ENCODE results near the gene PIEZO1. TPM values are rescaled to one million over a fixed set of nuclear protein-coding genes. Genes with fewer than 3 reads are reported as not detected.

PIEZO1 gene
- total and polyA plus RNA-seq, 9 of the 15 experiments (the other 6 are each of a cell fraction or from before 2014, with no cell fraction given) = 3.6 to 432 (median 131) TPM

DNA sequence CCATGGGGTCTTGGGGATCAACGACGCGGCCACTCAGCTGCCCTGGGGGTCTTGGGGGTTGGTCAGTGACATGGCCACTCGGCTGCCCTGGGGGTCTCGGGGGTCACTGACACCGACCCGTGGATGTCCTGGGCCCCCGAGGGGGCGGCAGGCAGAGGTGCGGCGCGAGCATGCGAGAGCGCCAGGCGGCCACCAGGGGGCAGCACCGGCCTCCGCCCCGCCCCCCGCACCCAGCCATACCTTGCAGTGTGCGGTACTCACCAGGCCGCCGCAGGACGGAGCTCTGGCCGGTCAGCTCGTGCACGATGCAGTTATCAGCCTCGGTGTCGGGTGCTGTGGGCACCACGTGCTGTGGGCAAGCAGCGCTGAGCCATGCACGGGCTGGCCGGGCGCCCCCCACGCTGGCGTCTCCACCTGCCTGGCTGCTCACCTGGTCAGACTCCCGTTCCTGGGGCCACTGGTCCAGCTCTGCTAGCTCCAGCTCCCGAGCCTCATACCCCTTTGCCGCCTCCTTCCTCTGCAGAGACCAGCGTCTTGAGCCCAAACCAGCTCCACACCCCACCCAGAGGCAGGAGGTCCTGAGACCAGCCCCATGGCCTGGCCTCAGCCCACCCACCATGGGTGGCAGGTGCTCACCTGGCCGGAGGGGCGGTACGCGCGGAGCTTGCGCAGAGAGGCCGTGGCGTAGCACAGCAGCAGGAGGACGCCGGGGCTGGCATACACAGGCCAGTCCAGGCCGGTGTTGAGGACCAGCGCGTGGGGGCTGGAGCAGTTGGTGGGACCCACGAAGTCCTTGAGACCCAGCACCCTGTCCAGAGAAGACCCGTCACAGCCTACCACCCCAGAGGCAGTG lies 47.5 kb downstream of the PIEZO1 start (continued):
- no peak for TF ChIP-seq ZNF57 (CRISPR knock-in tag; IDR thresholded peaks at IDR 0.05)
- TF ChIP-seq DPF2 (IDR thresholded peaks at IDR 0.05) = no peak; the same call in 1 of the 2 replicates
- no peak for TF ChIP-seq MTA1 (IDR thresholded peaks at IDR 0.05; ENCODE audit: borderline replicate concordance)
- no peak for TF ChIP-seq KLF6 (CRISPR knock-in tag; IDR thresholded peaks at IDR 0.05; ENCODE audit: borderline replicate concordance)
- no peak for TF ChIP-seq ZNF124 (CRISPR knock-in tag; IDR thresholded peaks at IDR 0.05)
- no peak for TF ChIP-seq ZNF143 (CRISPR knock-in tag; IDR thresholded peaks at IDR 0.05)
- TF ChIP-seq, protein P1, sequence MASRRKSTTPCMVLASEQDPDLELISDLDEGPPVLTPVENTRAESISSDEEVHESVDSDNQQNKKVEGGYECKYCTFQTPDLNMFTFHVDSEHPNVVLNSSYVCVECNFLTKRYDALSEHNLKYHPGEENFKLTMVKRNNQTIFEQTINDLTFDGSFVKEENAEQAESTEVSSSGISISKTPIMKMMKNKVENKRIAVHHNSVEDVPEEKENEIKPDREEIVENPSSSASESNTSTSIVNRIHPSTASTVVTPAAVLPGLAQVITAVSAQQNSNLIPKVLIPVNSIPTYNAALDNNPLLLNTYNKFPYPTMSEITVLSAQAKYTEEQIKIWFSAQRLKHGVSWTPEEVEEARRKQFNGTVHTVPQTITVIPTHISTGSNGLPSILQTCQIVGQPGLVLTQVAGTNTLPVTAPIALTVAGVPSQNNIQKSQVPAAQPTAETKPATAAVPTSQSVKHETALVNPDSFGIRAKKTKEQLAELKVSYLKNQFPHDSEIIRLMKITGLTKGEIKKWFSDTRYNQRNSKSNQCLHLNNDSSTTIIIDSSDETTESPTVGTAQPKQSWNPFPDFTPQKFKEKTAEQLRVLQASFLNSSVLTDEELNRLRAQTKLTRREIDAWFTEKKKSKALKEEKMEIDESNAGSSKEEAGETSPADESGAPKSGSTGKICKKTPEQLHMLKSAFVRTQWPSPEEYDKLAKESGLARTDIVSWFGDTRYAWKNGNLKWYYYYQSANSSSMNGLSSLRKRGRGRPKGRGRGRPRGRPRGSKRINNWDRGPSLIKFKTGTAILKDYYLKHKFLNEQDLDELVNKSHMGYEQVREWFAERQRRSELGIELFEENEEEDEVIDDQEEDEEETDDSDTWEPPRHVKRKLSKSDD (conservative IDR thresholded peaks at IDR 0.05; ENCODE audit: low read length) = 0 out of 2 replicates have a peak, but pooled peaks have one; percentile 33
- no peak for TF ChIP-seq GTF2A2 (tag; IDR thresholded peaks at IDR 0.05)
- peak; percentile 34; the same call in 1 of the 2 replicates for TF ChIP-seq HDAC2 (IDR thresholded peaks at IDR 0.05)
- no peak for TF ChIP-seq BACH1 (tag; IDR thresholded peaks at IDR 0.05)
- TF ChIP-seq ZNF76 (CRISPR knock-in tag; IDR thresholded peaks at IDR 0.05; ENCODE audit: borderline replicate concordance) = no peak
- TF ChIP-seq MAFG (tag; conservative IDR thresholded peaks at IDR 0.05) = no peak
- TF ChIP-seq, protein P2, sequence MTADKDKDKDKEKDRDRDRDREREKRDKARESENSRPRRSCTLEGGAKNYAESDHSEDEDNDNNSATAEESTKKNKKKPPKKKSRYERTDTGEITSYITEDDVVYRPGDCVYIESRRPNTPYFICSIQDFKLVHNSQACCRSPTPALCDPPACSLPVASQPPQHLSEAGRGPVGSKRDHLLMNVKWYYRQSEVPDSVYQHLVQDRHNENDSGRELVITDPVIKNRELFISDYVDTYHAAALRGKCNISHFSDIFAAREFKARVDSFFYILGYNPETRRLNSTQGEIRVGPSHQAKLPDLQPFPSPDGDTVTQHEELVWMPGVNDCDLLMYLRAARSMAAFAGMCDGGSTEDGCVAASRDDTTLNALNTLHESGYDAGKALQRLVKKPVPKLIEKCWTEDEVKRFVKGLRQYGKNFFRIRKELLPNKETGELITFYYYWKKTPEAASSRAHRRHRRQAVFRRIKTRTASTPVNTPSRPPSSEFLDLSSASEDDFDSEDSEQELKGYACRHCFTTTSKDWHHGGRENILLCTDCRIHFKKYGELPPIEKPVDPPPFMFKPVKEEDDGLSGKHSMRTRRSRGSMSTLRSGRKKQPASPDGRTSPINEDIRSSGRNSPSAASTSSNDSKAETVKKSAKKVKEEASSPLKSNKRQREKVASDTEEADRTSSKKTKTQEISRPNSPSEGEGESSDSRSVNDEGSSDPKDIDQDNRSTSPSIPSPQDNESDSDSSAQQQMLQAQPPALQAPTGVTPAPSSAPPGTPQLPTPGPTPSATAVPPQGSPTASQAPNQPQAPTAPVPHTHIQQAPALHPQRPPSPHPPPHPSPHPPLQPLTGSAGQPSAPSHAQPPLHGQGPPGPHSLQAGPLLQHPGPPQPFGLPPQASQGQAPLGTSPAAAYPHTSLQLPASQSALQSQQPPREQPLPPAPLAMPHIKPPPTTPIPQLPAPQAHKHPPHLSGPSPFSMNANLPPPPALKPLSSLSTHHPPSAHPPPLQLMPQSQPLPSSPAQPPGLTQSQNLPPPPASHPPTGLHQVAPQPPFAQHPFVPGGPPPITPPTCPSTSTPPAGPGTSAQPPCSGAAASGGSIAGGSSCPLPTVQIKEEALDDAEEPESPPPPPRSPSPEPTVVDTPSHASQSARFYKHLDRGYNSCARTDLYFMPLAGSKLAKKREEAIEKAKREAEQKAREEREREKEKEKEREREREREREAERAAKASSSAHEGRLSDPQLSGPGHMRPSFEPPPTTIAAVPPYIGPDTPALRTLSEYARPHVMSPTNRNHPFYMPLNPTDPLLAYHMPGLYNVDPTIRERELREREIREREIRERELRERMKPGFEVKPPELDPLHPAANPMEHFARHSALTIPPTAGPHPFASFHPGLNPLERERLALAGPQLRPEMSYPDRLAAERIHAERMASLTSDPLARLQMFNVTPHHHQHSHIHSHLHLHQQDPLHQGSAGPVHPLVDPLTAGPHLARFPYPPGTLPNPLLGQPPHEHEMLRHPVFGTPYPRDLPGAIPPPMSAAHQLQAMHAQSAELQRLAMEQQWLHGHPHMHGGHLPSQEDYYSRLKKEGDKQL (CRISPR knock-in tag; IDR thresholded peaks at IDR 0.05; ENCODE audit: borderline replicate concordance) = no peak
- TF ChIP-seq, protein P3, sequence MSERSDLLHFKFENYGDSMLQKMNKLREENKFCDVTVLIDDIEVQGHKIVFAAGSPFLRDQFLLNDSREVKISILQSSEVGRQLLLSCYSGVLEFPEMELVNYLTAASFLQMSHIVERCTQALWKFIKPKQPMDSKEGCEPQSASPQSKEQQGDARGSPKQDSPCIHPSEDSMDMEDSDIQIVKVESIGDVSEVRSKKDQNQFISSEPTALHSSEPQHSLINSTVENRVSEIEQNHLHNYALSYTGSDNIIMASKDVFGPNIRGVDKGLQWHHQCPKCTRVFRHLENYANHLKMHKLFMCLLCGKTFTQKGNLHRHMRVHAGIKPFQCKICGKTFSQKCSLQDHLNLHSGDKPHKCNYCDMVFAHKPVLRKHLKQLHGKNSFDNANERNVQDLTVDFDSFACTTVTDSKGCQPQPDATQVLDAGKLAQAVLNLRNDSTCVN (CRISPR knock-in tag; IDR thresholded peaks at IDR 0.05) = no peak
- TF ChIP-seq, protein P4, sequence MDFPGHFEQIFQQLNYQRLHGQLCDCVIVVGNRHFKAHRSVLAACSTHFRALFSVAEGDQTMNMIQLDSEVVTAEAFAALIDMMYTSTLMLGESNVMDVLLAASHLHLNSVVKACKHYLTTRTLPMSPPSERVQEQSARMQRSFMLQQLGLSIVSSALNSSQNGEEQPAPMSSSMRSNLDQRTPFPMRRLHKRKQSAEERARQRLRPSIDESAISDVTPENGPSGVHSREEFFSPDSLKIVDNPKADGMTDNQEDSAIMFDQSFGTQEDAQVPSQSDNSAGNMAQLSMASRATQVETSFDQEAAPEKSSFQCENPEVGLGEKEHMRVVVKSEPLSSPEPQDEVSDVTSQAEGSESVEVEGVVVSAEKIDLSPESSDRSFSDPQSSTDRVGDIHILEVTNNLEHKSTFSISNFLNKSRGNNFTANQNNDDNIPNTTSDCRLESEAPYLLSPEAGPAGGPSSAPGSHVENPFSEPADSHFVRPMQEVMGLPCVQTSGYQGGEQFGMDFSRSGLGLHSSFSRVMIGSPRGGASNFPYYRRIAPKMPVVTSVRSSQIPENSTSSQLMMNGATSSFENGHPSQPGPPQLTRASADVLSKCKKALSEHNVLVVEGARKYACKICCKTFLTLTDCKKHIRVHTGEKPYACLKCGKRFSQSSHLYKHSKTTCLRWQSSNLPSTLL (IDR thresholded peaks at IDR 0.05) = no peak
- no peak for TF ChIP-seq HEY1 (CRISPR knock-in tag; IDR thresholded peaks at IDR 0.05; ENCODE audit: borderline replicate concordance)
- TF ChIP-seq ZNF347 (CRISPR knock-in tag; IDR thresholded peaks at IDR 0.05; ENCODE audit: low read depth) = no peak
